Neural progenitor cell (in vitro differentiated cells): Measurements from ENCODE around the gene HMGB3. TPM values are rescaled to one million over a fixed set of nuclear protein-coding genes. Genes with fewer than 3 reads are reported as not detected.

Experiments
- DNase-seq: peaks from one replicate; pipeline ENCODE4 v3.0.0-alpha.2; 2016; ENCODE audit warnings: low spot score
- H2AFZ ChIP-seq: fragments of 200-600 bp; sonication (generic); replicated peaks from 2 replicates; pipeline ENCODE4 v1.6.1; 2016; ENCODE audit warnings: antibody characterized with exemption
- H3F3A ChIP-seq: fragments of 200-600 bp; sonication (generic); 2 replicates; pipeline ENCODE4 v1.6.1; 2016; ENCODE audit warnings: antibody characterized with exemption, low read depth
- H3K27ac ChIP-seq: fragments of 200-600 bp; sonication (generic); 2 replicates; pipeline ENCODE4 v1.5.1; 2016; ENCODE audit warnings: mild to moderate bottlenecking
- H3K27me3 ChIP-seq: fragments of 200-600 bp; sonication (generic); 2 replicates; pipeline ENCODE4 v1.6.1; 2016; ENCODE audit warnings: mild to moderate bottlenecking, moderate library complexity
- H3K36me3 ChIP-seq: fragments of 200-600 bp; sonication (generic); 2 replicates; pipeline ENCODE4 v1.5.1; 2016
- H3K4me1 ChIP-seq: fragments of 200-600 bp; sonication (generic); 2 replicates; pipeline ENCODE4 v1.6.1; 2016; ENCODE audit warnings: mixed run types
- H3K4me2 ChIP-seq: fragments of 200-600 bp; sonication (generic); 2 replicates; pipeline ENCODE4 v1.6.1; 2016
- H3K4me3 ChIP-seq: fragments of 200-600 bp; sonication (generic); 2 replicates; pipeline ENCODE4 v1.5.1; 2016
- H3K79me2 ChIP-seq: fragments of 200-600 bp; sonication (generic); 2 replicates; pipeline ENCODE4 v1.6.1; 2016; ENCODE audit warnings: low read depth
- H3K9ac ChIP-seq: fragments of 200-600 bp; sonication (generic); 2 replicates; pipeline ENCODE4 v1.6.1; 2016
- H3K9me3 ChIP-seq: fragments of 200-600 bp; sonication (generic); 2 replicates; pipeline ENCODE4 v1.5.1; 2016; ENCODE audit warnings: low read depth
- H4K20me1 ChIP-seq: fragments of 200-600 bp; sonication (generic); 2 replicates; pipeline ENCODE4 v1.6.1; 2016; ENCODE audit warnings: low read depth
- H3K27ac Mint-ChIP-seq: 3 replicates; pipeline ENCODE4 v1.8.0; 2021; ENCODE audit warnings: mixed read lengths
- H3K27me3 Mint-ChIP-seq: 2 replicates; pipeline ENCODE4 v1.8.0; 2022; ENCODE audit warnings: low read depth, mild to moderate bottlenecking, inconsistent platforms, moderate library complexity, mixed read lengths; ENCODE audit not compliant: insufficient read depth
- H3K36me3 Mint-ChIP-seq: 3 replicates; pipeline ENCODE4 v1.8.0; 2021; ENCODE audit warnings: mixed read lengths
- H3K4me1 Mint-ChIP-seq: 3 replicates; pipeline ENCODE4 v1.8.0; 2021; ENCODE audit warnings: mixed read lengths
- H3K4me3 Mint-ChIP-seq: 3 replicates; pipeline ENCODE4 v1.8.0; 2021; ENCODE audit warnings: mild to moderate bottlenecking, moderate library complexity, mixed read lengths
- H3K9me3 Mint-ChIP-seq: 3 replicates; pipeline ENCODE4 v1.8.0; 2020; ENCODE audit warnings: mixed read lengths
- CTCF ChIP-seq: fragments of 200-600 bp; sonication (generic); IDR thresholded peaks from 2 replicates; pipeline ENCODE4 v1.5.1; 2017; ENCODE audit warnings: antibody characterized with exemption, mild to moderate bottlenecking
- EZH2 ChIP-seq: fragments of 200-600 bp; sonication (generic); IDR thresholded peaks from 2 replicates; pipeline ENCODE4 v1.6.1; 2017; ENCODE audit warnings: antibody characterized with exemption, mild to moderate bottlenecking, moderate library complexity
- EZH2phosphoT487 ChIP-seq: fragments of 200-600 bp; sonication (generic); IDR thresholded peaks from 2 replicates; pipeline ENCODE4 v1.6.1; 2017; ENCODE audit warnings: antibody characterized with exemption
- total RNA-seq: library from RNA; depleted of rRNA; stranded (reverse); fragments of >200 nt; gene quantifications from 2 replicates; pipeline ENCODE4 v1.2.3, GENCODE V29; 2015; ENCODE audit warnings: low replicate concordance

The HMGB3 gene
- total RNA-seq, 1 donor from 2014 or later: 187 TPM

DNA sequence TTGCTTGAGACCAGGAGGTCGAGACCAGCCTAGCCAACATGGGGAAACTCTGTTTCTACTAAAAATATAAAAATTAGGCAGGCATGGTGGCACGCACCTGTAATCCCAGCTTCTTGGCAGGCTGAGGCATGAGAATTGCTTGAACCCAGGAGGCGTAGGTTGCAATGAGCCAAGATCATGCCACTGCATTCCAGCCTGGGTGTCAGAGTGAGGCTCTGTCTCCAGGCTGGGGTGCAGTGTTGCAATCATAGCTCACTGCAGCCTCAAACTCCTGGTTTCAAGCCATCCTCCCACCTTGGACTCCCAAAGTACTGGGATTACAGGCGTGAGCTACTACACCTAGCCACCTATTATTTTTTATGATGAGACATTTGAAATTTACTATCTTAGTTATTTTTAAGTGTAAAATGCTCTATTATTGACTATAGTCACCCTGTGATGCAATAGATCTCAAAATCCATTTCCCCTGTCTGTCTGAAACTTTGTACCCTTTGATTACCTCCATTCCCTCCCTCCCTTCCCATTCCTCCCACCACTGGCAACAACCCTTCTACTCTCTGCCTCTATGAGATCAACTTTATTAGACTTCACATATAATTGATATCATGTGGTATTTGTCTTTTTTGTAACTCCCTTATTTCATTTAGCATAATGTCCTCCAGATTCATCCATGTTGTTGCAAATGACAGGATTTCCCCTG is 23.4 kb downstream of the HMGB3 start:
- Histone ChIP-seq H4K20me1 (no peaks in the 10 kb centered on the region), H3K4me3 (no peak overlapping the region), H3K27me3 (no peaks in the 10 kb centered on the region), H2AFZ (no peak overlapping the region), H3K36me3 (no peaks in the 10 kb centered on the region), H3K79me2 (no peaks in the 10 kb centered on the region), H3K9ac (no peak overlapping the region), H3F3A (no peaks in the 10 kb centered on the region), H3K4me2 (no peak overlapping the region), H3K9me3 (no peaks in the 10 kb centered on the region), H3K27ac (no peak overlapping the region), H3K4me1 (no peaks in the 10 kb centered on the region)
- Mint-ChIP-seq H3K4me1 (no peaks in the 10 kb centered on the region), H3K36me3 (no peaks in the 10 kb centered on the region), H3K9me3 (peaks cover 3% of the 10 kb centered on the region), H3K27me3 (no peaks in the 10 kb centered on the region), H3K27ac (no peak overlapping the region), H3K4me3 (no peak overlapping the region)
- TF ChIP-seq EZH2 (no peak), CTCF (no peak), EZH2phosphoT487 (no peak)
- DNase-seq: no peak

- Histone ChIP-seq H3K4me2 (no peak overlapping the region), H2AFZ (no peak overlapping the region), H3K27ac (no peak overlapping the region), H3K27me3 (no peaks in the 10 kb centered on the region), H3K9me3 (no peaks in the 10 kb centered on the region), H4K20me1 (no peaks in the 10 kb centered on the region), H3K79me2 (no peaks in the 10 kb centered on the region), H3F3A (no peaks in the 10 kb centered on the region), H3K9ac (no peak overlapping the region), H3K4me1 (no peaks in the 10 kb centered on the region), H3K4me3 (no peak overlapping the region), H3K36me3 (no peaks in the 10 kb centered on the region)
- no peaks in the 10 kb centered on the region for H3K4me1 Mint-ChIP-seq
- no peak overlapping the region for H3K4me3 Mint-ChIP-seq
- no peak overlapping the region for H3K27ac Mint-ChIP-seq
- no peaks in the 10 kb centered on the region for H3K27me3 Mint-ChIP-seq
- no peak for DNase-seq
- no peak for TF ChIP-seq EZH2phosphoT487
- TF ChIP-seq EZH2: no peak
- TF ChIP-seq CTCF: no peak
- H3K36me3 Mint-ChIP-seq: no peaks in the 10 kb centered on the region
- peaks cover 19% of the 10 kb centered on the region for H3K9me3 Mint-ChIP-seq
These were observed 26.4 kb downstream of the HMGB3 start for GRCh38 chrX:151009582-151009981.

GRCh38 chrX:151013164-151013743 is 30.1 kb downstream of the HMGB3 start:
- H3K9ac ChIP-seq: no peak overlapping the region
- H3K4me1 ChIP-seq: no peaks in the 10 kb centered on the region
- no peaks in the 10 kb centered on the region for H3F3A ChIP-seq
- Mint-ChIP-seq H3K27ac (no peak overlapping the region), H3K27me3 (no peaks in the 10 kb centered on the region), H3K36me3 (no peaks in the 10 kb centered on the region), H3K9me3 (peaks cover 20% of the 10 kb centered on the region), H3K4me1 (no peaks in the 10 kb centered on the region), H3K4me3 (no peak overlapping the region)
- DNase-seq: no peak
- H3K27me3 ChIP-seq: no peaks in the 10 kb centered on the region
- H3K27ac ChIP-seq: no peak overlapping the region
- TF ChIP-seq EZH2: no peak
- no peaks in the 10 kb centered on the region for H4K20me1 ChIP-seq
- no peaks in the 10 kb centered on the region for H3K36me3 ChIP-seq
- H3K79me2 ChIP-seq: no peaks in the 10 kb centered on the region
- no peak overlapping the region for H3K4me3 ChIP-seq
- no peaks in the 10 kb centered on the region for H3K9me3 ChIP-seq
- no peak overlapping the region for H2AFZ ChIP-seq
- no peak overlapping the region for H3K4me2 ChIP-seq

GRCh38 chrX:151015684-151016083 is 32.5 kb downstream of the HMGB3 start:
- H3K27me3 Mint-ChIP-seq: no peaks in the 10 kb centered on the region
- no peaks in the 10 kb centered on the region for H3K9me3 ChIP-seq
- no peaks in the 10 kb centered on the region for H3K79me2 ChIP-seq
- H3K27ac ChIP-seq: no peak overlapping the region
- no peaks in the 10 kb centered on the region for H3K36me3 Mint-ChIP-seq
- no peaks in the 10 kb centered on the region for H3K4me1 Mint-ChIP-seq
- H3K9me3 Mint-ChIP-seq: peaks cover 20% of the 10 kb centered on the region
- no peak for TF ChIP-seq EZH2
- no peak for TF ChIP-seq EZH2phosphoT487
- no peak for TF ChIP-seq CTCF
- no peak overlapping the region for H3K27ac Mint-ChIP-seq
- no peaks in the 10 kb centered on the region for H3K27me3 ChIP-seq
- H3F3A ChIP-seq: no peaks in the 10 kb centered on the region
- no peak overlapping the region for H3K4me3 ChIP-seq
- no peak overlapping the region for H2AFZ ChIP-seq
- no peak overlapping the region for H3K9ac ChIP-seq
- H3K4me1 ChIP-seq: no peaks in the 10 kb centered on the region
- H3K36me3 ChIP-seq: no peaks in the 10 kb centered on the region
- no peak for DNase-seq
- H4K20me1 ChIP-seq: no peaks in the 10 kb centered on the region
- H3K4me2 ChIP-seq: no peak overlapping the region
- H3K4me3 Mint-ChIP-seq: no peak overlapping the region
